GM12891 (cell line): Measurements from ENCODE around the gene GSTP1.

Experiments
- POLR2A ChIP-seq: IDR thresholded peaks from 2 replicates; pipeline ENCODE4 v1.6.1; 2011; ENCODE audit warnings: low read depth, low read length, control low read depth
- POLR2AphosphoS5 ChIP-seq: IDR thresholded peaks from 2 replicates; pipeline ENCODE4 v1.6.1; 2011; ENCODE audit warnings: low read depth, low read length, control low read depth
- TAF1 ChIP-seq: IDR thresholded peaks from 2 replicates; pipeline ENCODE4 v1.6.1; 2011; ENCODE audit warnings: low read depth, low read length, control low read depth

- TF ChIP-seq POLR2AphosphoS5, result no peak
- no peak for TF ChIP-seq POLR2A
- TF ChIP-seq TAF1, result no peak
These were observed 40.0 kb upstream of the GSTP1 start for GRCh38 chr11:67543585-67543984.
